Fibroblast of mammary gland (primary cell): ENCODE data around the gene GAS1.
A peak's percentile ranks its signal among the peaks of the same experiment; 100 is the strongest.

Experiments used
- DNase-seq: peaks from one replicate; pipeline ENCODE4 v3.0.0-alpha.2; 2010; ENCODE audit warnings: low read depth
- H3K4me3 ChIP-seq: 2 replicates; pipeline ENCODE4 v1.5.1; 2011; ENCODE audit warnings: low read depth, mild to moderate bottlenecking, low read length, moderate library complexity; ENCODE audit not compliant: control insufficient read depth
- CTCF ChIP-seq: conservative IDR thresholded peaks from 2 replicates; pipeline ENCODE4 v1.5.1; 2011; ENCODE audit warnings: low read depth, low read length, inconsistent platforms; ENCODE audit not compliant: control insufficient read depth, insufficient read depth

GAS1 gene

GRCh38 chr9:86938780-86939179 is 8.5 kb downstream of the GAS1 start:
- no peak overlapping the region for H3K4me3 ChIP-seq
- DNase-seq, result no peak
- TF ChIP-seq CTCF, result no peak

GRCh38 chr9:86926145-86926544 is 21.2 kb downstream of the GAS1 start:
- TF ChIP-seq CTCF, result no peak
- peak; percentile 66 for DNase-seq
- no peak overlapping the region for H3K4me3 ChIP-seq

GRCh38 chr9:86925686-86926085 is 21.6 kb downstream of the GAS1 start:
- peak; percentile 61 for DNase-seq
- no peak for TF ChIP-seq CTCF
- no peak overlapping the region for H3K4me3 ChIP-seq

GRCh38 chr9:86924206-86924605 is 23.1 kb downstream of the GAS1 start:
- DNase-seq, result peak; percentile 39
- no peak overlapping the region for H3K4me3 ChIP-seq
- TF ChIP-seq CTCF, result no peak

- no peak overlapping the region for H3K4me3 ChIP-seq
- peak; percentile 36 for DNase-seq
- no peak for TF ChIP-seq CTCF
These were observed 26.0 kb downstream of the GAS1 start for GRCh38 chr9:86921151-86921923.

GRCh38 chr9:86918556-86918955 is 28.8 kb downstream of the GAS1 start:
- DNase-seq, result no peak
- TF ChIP-seq CTCF, result no peak
- H3K4me3 ChIP-seq, result no peak overlapping the region

- DNase-seq, result no peak
- no peak for TF ChIP-seq CTCF
These were observed 35.1 kb downstream of the GAS1 start for GRCh38 chr9:86912210-86912609.

More at GRCh38 chr9:86912210-86912609, 35.1 kb downstream of the GAS1 start:
- no peak overlapping the region for H3K4me3 ChIP-seq
